HG02798 (cell line): ENCODE measurements around the gene MEF2D.

Experiments
- ATAC-seq: cut with Tn5 transposase; IDR thresholded peaks from one replicate; pipeline ENCODE4 v1.9.1; 2021; ENCODE audit warnings: mild to moderate bottlenecking; ENCODE audit not compliant: unreplicated experiment, poor library complexity

MEF2D gene

GRCh38 chr1:156475568-156476500, 24.7 kb downstream of the MEF2D start:
- no peak for ATAC-seq

GRCh38 chr1:156474966-156475365, 25.6 kb downstream of the MEF2D start:
- ATAC-seq: no peak

GRCh38 chr1:156471496-156472490, 28.8 kb downstream of the MEF2D start:
- ATAC-seq: no peak

DNA sequence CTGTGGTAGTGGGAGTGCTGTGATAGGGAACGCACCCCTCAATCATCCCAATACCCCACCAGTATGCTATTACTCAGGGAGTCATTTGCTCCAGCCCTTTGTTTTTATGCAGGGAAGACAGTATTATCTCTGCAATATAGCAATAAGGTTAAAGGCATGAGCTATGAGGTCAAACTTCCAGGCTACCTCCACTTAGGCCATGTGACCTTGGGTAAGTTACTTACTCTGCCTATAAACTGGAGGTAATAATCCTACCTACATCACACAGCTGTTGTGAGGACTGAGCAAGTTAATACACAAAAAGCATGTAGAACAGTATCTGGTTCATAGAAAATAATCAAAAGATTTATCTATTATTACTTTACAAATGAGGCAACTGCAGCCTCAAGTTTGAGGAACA, 30.1 kb downstream of the MEF2D start:
- no peak for ATAC-seq

GRCh38 chr1:156468693-156469345, 31.8 kb downstream of the MEF2D start:
- no peak for ATAC-seq

DNA sequence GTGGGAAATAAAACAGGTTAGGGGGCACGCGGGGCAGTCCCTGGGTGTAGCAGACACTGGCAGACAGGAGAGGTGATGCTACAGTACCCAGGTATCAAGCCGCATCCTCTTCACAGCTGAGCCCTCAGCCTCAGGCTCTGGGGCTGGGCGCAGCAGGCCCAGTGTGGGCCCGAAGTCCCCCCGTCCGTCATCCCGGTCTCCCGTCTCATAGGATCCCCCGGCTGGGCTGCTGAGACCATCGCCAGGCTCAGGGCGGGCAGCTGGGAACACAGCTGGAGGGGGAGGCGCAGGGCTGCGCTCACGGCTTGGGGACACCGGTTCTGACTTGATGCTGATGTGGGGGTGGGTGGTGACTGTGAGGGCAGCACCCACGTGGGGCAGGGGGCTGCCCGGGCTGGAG, 32.7 kb downstream of the MEF2D start:
- ATAC-seq: no peak

DNA sequence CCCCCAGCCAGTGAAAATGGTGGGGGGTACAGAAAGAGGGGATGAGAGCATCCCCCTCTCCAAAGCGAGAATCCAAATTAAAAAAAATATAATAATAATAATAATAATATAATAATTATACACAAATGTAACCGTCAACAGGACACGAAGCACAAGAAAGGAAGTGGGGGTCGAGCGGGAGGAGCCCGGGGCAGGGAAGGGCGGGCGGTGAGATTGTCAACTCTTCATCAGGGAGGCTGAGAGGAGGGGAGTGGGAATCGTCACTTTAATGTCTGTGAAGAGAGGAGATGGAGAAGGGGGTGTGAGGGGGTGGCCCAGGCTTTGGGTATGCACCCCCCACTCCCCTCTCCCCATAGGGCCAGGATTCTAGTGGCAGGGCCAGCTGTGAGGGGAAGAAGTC, 33.2 kb downstream of the MEF2D start:
- no peak for ATAC-seq

GRCh38 chr1:156465747-156466365, 34.7 kb downstream of the MEF2D start:
- no peak for ATAC-seq

GRCh38 chr1:156464825-156465452, 35.6 kb downstream of the MEF2D start:
- no peak for ATAC-seq

DNA sequence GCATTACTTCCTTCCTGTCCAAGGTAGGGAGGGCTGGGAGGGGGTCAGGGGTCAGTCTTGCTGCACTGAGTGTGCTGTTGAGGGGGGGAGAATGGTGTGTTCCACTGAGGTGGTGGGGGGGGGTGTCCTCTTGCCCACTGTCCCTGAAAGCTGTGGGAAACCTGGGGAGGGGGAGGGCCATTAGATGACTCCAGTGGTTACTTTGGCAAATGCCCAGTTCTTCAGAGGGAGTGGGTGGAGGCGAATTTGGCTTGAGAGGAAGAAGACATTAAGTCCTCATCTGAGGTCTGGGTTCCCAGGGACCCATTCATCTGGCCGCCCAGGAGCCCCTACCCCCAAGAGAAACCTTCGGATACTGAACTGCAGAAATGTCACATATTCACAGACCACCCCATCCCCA, 36.2 kb downstream of the MEF2D start:
- no peak for ATAC-seq

- ATAC-seq: no peak
Measured at GRCh38 chr1:156463874-156464273, 36.7 kb downstream of the MEF2D start.

GRCh38 chr1:156462954-156463795, 37.4 kb downstream of the MEF2D start:
- ATAC-seq: no peak

DNA sequence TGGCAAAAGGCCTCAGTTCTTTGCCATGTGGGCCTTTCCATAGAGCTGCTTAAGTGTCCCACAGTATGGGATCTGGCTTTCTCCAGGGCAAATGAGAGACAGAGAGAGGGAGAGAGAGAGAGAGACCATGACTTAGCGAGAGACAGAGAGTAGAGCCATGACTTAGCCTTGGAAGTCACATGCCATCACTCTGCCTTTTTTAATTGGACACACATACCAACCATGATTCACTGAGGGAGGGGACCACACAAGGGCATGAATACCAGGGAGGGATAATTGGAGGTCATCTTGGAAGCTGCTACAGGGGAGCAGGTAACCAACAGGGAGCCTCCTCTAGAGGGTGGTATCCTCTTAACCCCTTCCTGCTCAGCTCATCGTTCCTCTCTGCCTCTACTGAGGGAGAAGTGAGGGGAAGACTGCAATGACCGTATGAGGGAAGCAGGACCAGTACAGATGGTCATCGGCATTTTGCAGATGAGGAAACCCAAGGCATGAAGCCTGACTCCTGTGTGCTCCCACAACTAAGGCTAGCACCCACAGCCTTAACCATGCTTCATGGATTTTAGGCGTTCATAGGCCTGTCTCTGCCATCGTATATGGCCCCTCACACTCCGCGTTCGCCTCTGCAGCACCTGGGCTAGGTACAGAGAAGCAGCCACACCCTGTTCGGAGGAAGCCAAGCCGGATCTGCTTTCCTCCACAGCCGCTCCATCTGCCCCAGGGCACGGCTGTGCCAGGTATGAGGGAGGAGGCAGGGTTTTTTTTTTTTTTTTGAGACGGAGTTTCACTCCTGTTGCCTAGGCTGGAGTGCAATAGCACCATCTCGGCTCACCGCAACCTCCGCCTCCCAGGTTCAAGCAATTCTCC, 38.6 kb downstream of the MEF2D start:
- no peak for ATAC-seq

DNA sequence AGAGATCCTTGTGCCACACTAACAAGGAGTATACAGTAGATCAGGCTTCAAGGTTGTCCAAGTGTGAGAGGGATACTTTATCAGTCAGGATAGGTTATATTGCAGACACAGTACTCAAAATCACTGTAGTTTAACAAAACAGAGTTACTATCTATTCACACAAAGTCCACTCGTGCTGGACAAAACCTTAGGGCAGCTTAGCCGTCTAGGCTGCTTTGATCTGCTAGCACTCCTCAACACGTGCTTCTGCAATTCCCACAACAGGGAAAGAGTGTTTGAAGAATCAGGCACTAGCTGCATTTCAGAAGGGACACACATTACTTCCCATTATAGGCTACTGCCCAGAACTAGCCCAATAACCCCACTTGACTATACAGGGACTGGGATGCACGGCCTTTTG, 39.5 kb downstream of the MEF2D start:
- ATAC-seq: no peak

- no peak for ATAC-seq
Measured at GRCh38 chr1:156460525-156460924, 40.0 kb downstream of the MEF2D start.

DNA sequence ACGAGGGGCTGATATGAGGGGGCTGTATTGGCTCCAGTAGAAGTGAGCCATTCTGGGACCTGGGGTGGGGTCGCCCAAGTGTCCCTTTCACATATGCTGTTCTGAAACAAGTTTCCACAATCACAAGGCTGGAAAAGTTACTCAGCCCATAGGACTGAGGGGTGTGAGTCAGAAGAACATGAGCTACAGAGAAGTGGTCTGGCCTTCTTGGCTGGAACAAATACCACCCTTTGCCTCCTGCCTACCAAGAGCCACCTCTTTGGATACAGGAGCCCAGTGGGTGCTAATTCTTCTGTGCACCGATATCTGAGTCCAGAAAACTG, 42.4 kb downstream of the MEF2D start:
- ATAC-seq: no peak

- peak; percentile 81 for ATAC-seq
Measured at GRCh38 chr1:156456625-156457465, 43.7 kb downstream of the MEF2D start.
